Eye (tissue), 1 donor: ENCODE results near the gene PROC.
A peak's percentile ranks its signal among the peaks of the same experiment; 100 is the strongest.

Source experiments
- DNase-seq: peaks from one replicate; pipeline ENCODE4 v3.0.0-alpha.2; 2015

Gene PROC

DNA sequence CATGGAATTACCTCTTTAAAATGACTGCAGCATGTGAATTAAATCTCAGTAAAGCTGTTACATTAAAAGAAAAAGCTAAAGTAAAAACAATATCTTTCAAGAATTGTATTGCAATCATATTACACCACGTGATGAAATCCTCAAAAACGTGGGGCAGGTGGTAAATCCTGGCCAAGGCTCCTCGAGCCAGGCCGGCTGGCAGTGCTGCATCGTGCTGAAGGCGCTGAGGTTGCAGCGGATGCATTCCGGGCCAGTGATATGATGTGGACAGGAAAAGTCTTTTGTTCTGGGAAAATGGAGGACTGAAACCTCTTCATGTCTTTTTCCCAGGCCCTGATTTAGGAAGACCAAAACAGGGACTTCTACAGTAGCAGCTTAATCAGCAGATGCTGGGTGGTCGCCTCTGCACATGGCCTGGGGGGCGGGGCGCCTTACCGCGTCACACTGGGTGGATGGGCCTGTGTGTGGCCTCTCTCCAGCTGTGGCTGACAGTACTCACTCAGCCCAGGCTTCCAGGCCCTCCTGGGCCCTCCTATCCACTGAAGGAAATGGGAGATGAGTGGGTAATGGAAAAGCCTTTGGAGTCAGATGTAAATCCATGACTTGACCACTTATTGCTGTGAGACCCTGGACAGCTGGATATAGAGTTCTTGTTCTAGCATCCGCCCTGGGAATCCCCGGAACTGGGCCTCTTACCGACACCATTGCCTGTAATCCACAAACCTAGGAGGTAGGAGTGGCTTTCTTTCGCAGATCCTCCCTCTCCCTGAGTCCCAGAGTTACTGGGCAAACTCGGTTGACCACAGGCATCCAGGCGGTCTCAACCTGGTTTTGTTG, 45.1 kb downstream of the PROC start:
- peak; percentile 85 for DNase-seq

DNA sequence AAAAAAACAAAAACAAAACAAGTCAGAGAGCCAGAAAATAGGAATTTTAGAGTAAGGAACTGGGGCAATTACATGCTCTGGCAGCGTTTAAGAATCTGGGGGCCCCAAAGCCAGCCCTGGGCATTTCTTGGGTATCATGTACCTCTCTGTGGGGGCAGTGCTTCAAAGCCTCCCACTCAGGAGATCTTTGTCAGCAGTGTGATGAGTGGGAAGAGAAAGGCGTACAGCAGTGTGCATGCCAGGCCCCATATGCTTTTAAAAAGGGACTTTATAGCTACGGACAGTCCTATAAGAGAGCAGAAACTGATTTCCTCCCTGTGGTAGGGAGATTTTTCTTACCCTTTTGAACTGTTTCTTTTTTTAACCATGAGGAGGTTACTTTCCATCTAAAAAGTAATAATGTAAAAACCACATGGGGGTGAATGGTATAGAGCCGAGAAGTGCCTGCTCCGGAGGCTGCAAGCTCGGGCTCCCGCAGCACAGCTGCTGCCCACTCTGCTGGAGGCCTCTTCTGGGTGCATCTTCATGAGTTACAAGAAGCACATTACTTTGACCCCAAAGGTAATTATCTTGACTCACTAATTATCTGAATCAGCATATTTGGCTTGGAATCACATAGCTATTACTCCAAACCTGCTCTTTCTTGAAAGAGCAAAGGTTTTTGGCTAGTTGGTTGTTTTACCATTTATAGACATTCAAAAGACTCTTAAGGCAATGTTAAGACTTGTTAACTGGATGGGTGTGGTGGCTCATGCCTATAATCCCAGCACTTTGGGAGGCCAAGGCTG, 46.4 kb downstream of the PROC start:
- DNase-seq = no peak

DNA sequence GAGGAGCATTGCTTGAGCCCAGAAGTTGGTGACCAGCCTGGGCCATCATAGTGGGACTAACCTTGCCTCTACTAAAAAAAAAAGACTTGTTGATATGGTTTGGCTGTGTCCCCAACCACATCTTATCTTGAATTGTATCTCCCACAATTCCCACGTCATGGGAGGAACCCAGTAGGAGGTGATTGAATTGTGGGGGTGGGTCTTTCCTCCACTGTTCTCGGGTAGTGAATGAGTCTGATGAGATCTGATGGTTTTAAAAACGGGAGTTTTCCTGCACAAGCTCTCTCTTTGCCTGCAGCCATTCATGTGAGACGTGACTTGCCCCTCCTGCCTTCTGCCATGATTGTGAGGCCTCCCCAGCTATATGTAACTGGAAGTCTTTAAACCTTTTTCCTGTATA, 47.0 kb downstream of the PROC start:
- no peak for DNase-seq

DNA sequence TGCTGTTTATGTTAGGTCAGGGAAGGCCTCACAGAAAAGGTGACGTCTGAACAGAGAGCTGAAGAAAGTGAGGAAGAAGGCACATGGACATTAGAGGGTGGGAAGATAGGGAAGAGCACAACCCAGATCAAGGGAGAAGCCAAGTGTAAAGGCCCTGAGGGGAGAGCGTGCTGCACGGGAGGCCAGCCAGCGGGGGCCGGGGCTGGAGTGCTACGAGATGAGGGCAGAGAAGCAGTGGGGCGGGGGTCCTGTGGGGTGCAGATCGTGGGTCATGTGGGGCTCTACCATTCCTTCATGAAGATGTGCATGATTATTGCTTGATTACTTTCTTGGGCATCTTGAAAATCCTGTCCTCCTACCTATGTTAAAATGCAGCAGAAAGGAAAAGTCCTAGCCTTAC, 50.8 kb downstream of the PROC start:
- no peak for DNase-seq

DNA sequence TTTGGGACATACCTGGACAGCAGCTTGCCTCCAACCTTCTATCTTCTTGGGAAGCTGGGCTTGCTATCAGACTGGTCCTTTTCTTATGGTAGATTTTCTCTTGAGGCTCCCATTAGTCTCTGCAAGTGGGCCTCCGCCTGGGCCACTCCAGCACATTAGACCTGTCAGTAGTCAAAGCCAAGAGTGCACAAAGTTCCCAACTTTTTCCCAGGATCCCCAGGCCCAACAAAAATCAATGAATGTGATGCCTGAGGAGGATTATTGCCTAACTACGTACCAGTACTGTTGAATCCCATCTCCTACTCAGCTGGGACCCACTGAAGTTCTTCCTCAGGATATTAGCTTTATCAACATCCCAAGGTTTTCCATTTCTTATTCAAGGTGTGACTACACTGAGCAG, 51.7 kb downstream of the PROC start:
- no peak for DNase-seq

DNA sequence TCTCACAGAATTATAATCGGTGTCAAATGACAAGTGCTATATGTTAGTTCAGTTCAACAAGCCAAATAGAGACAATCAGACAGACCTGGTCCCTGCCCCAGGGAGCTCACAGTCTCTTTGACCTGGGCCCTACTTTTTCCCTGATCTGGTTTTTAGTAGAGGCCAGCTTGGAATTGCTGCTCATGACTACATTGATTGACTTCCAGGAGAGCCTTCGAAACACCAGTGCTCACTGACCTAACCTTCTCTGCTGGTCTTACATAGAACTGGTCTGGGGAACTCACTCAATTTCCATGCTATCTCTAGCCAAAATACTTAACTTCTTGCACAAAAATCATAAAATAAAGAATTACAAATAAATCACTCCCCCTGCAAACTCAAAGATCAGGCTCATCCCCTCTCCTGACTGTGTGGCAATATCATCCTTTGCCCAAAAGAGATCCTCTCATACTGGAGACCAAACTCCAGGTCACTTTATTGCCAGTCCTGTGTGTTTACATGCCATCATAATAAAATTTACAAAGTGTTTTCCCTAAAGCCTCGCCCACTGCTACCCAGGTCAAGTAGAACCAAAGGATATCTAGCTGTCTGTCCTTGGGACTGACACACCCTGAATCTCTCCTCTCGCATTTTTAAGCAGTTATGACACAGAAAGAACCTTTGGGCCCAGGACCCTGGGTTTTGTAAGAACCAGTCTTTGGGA, 53.2 kb downstream of the PROC start:
- no peak for DNase-seq

DNA sequence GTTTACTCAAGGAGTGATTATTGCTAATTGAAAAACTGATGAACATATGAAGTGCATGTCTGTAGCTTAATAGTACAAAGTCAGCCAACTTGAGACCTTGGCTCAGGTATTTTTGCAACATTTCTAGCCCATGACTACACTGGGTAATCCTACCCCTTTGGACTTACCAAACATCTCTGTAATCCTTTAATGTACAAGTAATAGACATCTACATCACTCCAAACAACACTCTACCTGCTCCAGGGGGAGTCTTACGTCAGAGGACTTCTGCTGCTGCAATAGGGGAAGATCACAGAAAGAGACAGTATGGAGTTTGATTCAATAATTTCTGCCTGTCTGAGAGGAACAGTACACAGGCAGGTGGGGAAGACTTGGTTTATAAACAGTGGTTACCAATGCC, 54.0 kb downstream of the PROC start:
- no peak for DNase-seq

DNA sequence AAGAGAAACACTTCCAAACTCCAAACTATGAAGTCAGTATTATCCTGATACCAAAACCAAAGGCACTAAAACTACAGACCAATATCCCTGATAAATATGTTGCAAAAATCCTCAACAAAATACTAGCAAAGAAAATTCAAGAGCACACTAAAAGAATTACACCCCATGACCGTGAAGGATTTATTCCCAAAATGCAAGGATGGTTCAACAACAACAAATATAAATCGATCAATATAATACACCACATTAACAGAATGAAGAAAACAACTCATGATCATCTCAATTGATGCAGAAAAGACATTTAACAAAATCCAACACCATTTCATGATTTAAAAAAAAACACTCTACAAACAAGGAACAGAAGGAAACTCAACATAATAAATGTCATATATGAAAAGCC, 57.6 kb downstream of the PROC start:
- no peak for DNase-seq
